Body of pancreas (tissue), 4 donors: ENCODE results near the gene CHMP2B.

ENCODE experiments used
- POLR2A ChIP-seq, 3 donors: fragments of 450-650 bp; IDR thresholded peaks; one replicate each; pipeline ENCODE4 v1.6.1; 2016; ENCODE audit warnings: antibody characterized with exemption in 3 of 3, mild to moderate bottlenecking in 2 of 3
- TF ChIP-seq, protein P1 (sequence below), 7 experiments: fragments of 450-650 bp in 4 of 7; fragments of 200-600 bp in 3 of 7; sonication (generic) in 3 of 7; IDR thresholded peaks; one replicate each; pipeline ENCODE4 v1.5.1; 2016 to 2019; ENCODE audit warnings: antibody characterized with exemption in 7 of 7

DNA sequence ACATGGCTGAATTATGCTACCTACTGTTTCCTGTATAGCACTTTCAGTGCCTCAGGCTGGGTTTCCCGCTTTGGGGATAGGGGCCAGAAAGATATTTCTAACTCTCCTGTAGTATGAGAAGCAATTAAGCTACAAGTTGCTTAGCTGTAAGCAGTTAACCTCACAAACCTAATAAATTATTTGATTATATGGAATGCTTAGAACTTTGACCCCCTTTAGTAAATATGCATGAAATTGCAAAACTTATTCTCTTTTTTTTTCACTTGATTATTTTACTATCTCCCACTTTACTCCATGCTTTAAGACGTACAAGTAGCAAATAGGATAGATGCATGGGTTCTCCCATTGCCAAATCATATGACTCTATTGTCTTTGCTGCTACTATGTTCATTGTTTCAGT, 27.5 kb upstream of the CHMP2B start:
- TF ChIP-seq, protein P1, sequence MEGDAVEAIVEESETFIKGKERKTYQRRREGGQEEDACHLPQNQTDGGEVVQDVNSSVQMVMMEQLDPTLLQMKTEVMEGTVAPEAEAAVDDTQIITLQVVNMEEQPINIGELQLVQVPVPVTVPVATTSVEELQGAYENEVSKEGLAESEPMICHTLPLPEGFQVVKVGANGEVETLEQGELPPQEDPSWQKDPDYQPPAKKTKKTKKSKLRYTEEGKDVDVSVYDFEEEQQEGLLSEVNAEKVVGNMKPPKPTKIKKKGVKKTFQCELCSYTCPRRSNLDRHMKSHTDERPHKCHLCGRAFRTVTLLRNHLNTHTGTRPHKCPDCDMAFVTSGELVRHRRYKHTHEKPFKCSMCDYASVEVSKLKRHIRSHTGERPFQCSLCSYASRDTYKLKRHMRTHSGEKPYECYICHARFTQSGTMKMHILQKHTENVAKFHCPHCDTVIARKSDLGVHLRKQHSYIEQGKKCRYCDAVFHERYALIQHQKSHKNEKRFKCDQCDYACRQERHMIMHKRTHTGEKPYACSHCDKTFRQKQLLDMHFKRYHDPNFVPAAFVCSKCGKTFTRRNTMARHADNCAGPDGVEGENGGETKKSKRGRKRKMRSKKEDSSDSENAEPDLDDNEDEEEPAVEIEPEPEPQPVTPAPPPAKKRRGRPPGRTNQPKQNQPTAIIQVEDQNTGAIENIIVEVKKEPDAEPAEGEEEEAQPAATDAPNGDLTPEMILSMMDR (IDR thresholded peaks at IDR 0.05) = no peak
- TF ChIP-seq POLR2A (IDR thresholded peaks at IDR 0.05) = no peak
